Kidney (tissue), 14 donors: ENCODE results near the gene BAG2. TPM values are rescaled to one million over a fixed set of nuclear protein-coding genes. Genes with fewer than 3 reads are reported as not detected.

Experiments
- DNase-seq, 5 donors: peaks; one replicate each; pipeline ENCODE4 v3.0.0-alpha.2; 2013 to 2020
- FAIRE-seq: peaks from 2 replicates; lab custom pipeline; 2012; peaks lifted over from hg19 to GRCh38; lab: Jason Lieb, UNC
- H3K27ac ChIP-seq, 2 donors: one replicate each; pipeline ENCODE4 v1.7.0; 2013; ENCODE audit warnings: low read depth in 2 of 2, low read length in 2 of 2, inconsistent platforms in 1 of 2
- H3K27me3 ChIP-seq: one replicate; pipeline ENCODE4 v1.7.1; 2013; ENCODE audit warnings: low read length, inconsistent platforms; ENCODE audit not compliant: control insufficient read depth, insufficient read depth
- H3K36me3 ChIP-seq, 3 donors: one replicate each; pipeline versions ENCODE4 v1.7.0 to v1.7.1; 2013; ENCODE audit warnings: low read length in 3 of 3, control low read depth in 1 of 3, inconsistent platforms in 1 of 3; ENCODE audit not compliant: insufficient read depth in 3 of 3, control insufficient read depth in 2 of 3
- H3K4me1 ChIP-seq, 3 donors: one replicate each; pipeline versions ENCODE4 v1.7.0 to v1.7.1; 2013; ENCODE audit warnings: low read length in 3 of 3, inconsistent platforms in 1 of 3, low read depth in 1 of 3; ENCODE audit not compliant: control insufficient read depth in 2 of 3, insufficient read depth in 2 of 3
- H3K4me3 ChIP-seq, 3 donors: one replicate each; pipeline versions ENCODE4 v1.7.0 to v1.8.1; 2013; ENCODE audit warnings: low read length in 3 of 3, control low read depth in 1 of 3, inconsistent platforms in 1 of 3
- H3K9ac ChIP-seq, 3 donors: one replicate each; pipeline versions ENCODE4 v1.7.0 to v1.7.1; 2013; ENCODE audit warnings: low read length in 3 of 3, control low read depth in 1 of 3, inconsistent platforms in 1 of 3
- H3K9me3 ChIP-seq, 3 donors: one replicate each; pipeline versions ENCODE4 v1.7.0 to v1.7.1; 2013; ENCODE audit warnings: low read length in 3 of 3, control low read depth in 1 of 3, inconsistent platforms in 1 of 3; ENCODE audit not compliant: control insufficient read depth in 2 of 3, insufficient read depth in 1 of 3
- CTCF ChIP-seq: IDR thresholded peaks from 3 replicates; pipeline ENCODE4 v1.5.1; 2012; ENCODE audit warnings: mild to moderate bottlenecking, moderate library complexity, borderline replicate concordance; ENCODE audit not compliant: insufficient read depth; ENCODE audit errors: extremely low read depth
- intact Hi-C: fragments of 100-400 bp; cut with DNase I; formaldehyde crosslinking; loops from one replicate; pipeline ENCODE4 v1.11.1; 2022
- polyA plus RNA-seq: library from polyadenylated mRNA; stranded (reverse); fragments of 350-450 nt; fragmentation: Illumina TruSeq; extraction: RNeasy Lipid Tissue Mini Kit (QIAGEN cat#74804); gene quantifications from one replicate; pipeline ENCODE4 v1.2.3, GENCODE V29; 2014; ENCODE audit warnings: low read depth, low replicate concordance; ENCODE audit not compliant: insufficient read depth
- total RNA-seq: library from RNA; stranded (reverse); fragmentation: NEBNext Ultra II Directional; extraction: Animal tissue kit (Norgen Biotek cat#: 25700); gene quantifications from one replicate; pipeline ENCODE4 v1.2.1, GENCODE V29; 2021
- donor health status: control.
- donor health status: control.
- donor health status: control.
- donor health status: control.
- donor health status: control.
- donor health status: DM: yes; HTN: yes; CAD: no.
- donor health status: Normal renal cell carcinoma (clear cell type).

Gene BAG2
- total and polyA plus RNA-seq, 2 donors from 2014 or later: 2.7 to 3.2 TPM

GRCh38 chr6:57138026-57138425 is 34.1 kb upstream of the BAG2 start:
- no peaks in the 10 kb centered on the region for H3K27me3 ChIP-seq
- FAIRE-seq (no peak), DNase-seq (no peak)
- H3K27ac ChIP-seq: no peak overlapping the region
- no peak overlapping the region for H3K9ac ChIP-seq
- intact Hi-C loops: no loop called here
- no peaks in the 10 kb centered on the region for H3K9me3 ChIP-seq
- TF ChIP-seq CTCF: no peak
- no peaks in the 10 kb centered on the region for H3K4me1 ChIP-seq
- H3K36me3 ChIP-seq: peaks cover 0 to 14% (median 5%) of the 10 kb centered on the region in 3 donors
- H3K4me3 ChIP-seq: no peak overlapping the region

GRCh38 chr6:57141451-57142177 is 30.5 kb upstream of the BAG2 start:
- TF ChIP-seq CTCF: no peak
- H3K9me3 ChIP-seq: no peaks in the 10 kb centered on the region
- no peak overlapping the region for H3K27ac ChIP-seq
- H3K36me3 ChIP-seq: peaks cover 0 to 20% (median 2%) of the 10 kb centered on the region in 3 donors
- H3K27me3 ChIP-seq: no peaks in the 10 kb centered on the region
- intact Hi-C loops: no loop called here
- H3K9ac ChIP-seq: no peak overlapping the region
- H3K4me1 ChIP-seq: no peaks in the 10 kb centered on the region
- DNase-seq: no peak
- no peak for FAIRE-seq
- H3K4me3 ChIP-seq: no peak overlapping the region

GRCh38 chr6:57142178-57142525 is 30.0 kb upstream of the BAG2 start:
- Histone ChIP-seq H3K27ac (no peak overlapping the region), H3K36me3 (peaks cover 0 to 17% (median 2%) of the 10 kb centered on the region in 3 donors), H3K9ac (no peak overlapping the region), H3K9me3 (no peaks in the 10 kb centered on the region), H3K4me1 (no peaks in the 10 kb centered on the region), H3K4me3 (no peak overlapping the region), H3K27me3 (no peaks in the 10 kb centered on the region)
- FAIRE-seq (no peak), DNase-seq (no peak)
- intact Hi-C loops: no loop called here
- TF ChIP-seq CTCF: no peak
